Activated naive CD8-positive, alpha-beta T cell treated with anti-CD3 and anti-CD28 coated beads, Interleukin-2, amount 50 U/mL, for 24 hours (primary cell): ENCODE results near the gene PDLIM1.

Source experiments
- ATAC-seq: fragments of 150-1000 bp; cut with Tn5 transposase; one replicate; pipeline ENCODE4 v1.10.0; 2021
- DNase-seq: peaks from one replicate; pipeline ENCODE4 v3.0.0; 2021
- H3K27ac Mint-ChIP-seq: one replicate; pipeline ENCODE4 v1.8.0; 2021; ENCODE audit warnings: mild to moderate bottlenecking, mixed read lengths
- H3K27me3 Mint-ChIP-seq: one replicate; pipeline ENCODE4 v1.8.0; 2021; ENCODE audit warnings: mixed read lengths
- H3K36me3 Mint-ChIP-seq: one replicate; pipeline ENCODE4 v1.8.0; 2021; ENCODE audit warnings: low read depth, mixed read lengths
- H3K4me1 Mint-ChIP-seq: one replicate; pipeline ENCODE4 v1.8.0; 2021; ENCODE audit warnings: mixed read lengths
- H3K4me3 Mint-ChIP-seq: one replicate; pipeline ENCODE4 v1.8.0; 2021; ENCODE audit warnings: mild to moderate bottlenecking, moderate library complexity, mixed read lengths
- H3K9me3 Mint-ChIP-seq: one replicate; pipeline ENCODE4 v1.8.0; 2021; ENCODE audit warnings: mixed read lengths

Gene PDLIM1

GRCh38 chr10:95273393-95274312 is 17.1 kb downstream of the PDLIM1 start:
- DNase-seq (no peak), ATAC-seq (no peak)
- Mint-ChIP-seq H3K27me3 (no peaks in the 10 kb centered on the region), H3K4me1 (peaks cover 1% of the 10 kb centered on the region), H3K27ac (no peak overlapping the region), H3K36me3 (no peaks in the 10 kb centered on the region), H3K9me3 (no peaks in the 10 kb centered on the region), H3K4me3 (no peak overlapping the region)

GRCh38 chr10:95268438-95268837 is 22.4 kb downstream of the PDLIM1 start:
- no peak for ATAC-seq
- no peak for DNase-seq
- H3K4me1 Mint-ChIP-seq, result peaks cover 6% of the 10 kb centered on the region
- H3K9me3 Mint-ChIP-seq, result no peaks in the 10 kb centered on the region
- H3K36me3 Mint-ChIP-seq, result no peaks in the 10 kb centered on the region
- H3K27ac Mint-ChIP-seq, result no peak overlapping the region
- H3K4me3 Mint-ChIP-seq, result no peak overlapping the region
- no peaks in the 10 kb centered on the region for H3K27me3 Mint-ChIP-seq

- H3K9me3 Mint-ChIP-seq, result no peaks in the 10 kb centered on the region
- peaks cover 6% of the 10 kb centered on the region for H3K4me1 Mint-ChIP-seq
- H3K36me3 Mint-ChIP-seq, result no peaks in the 10 kb centered on the region
- no peak overlapping the region for H3K4me3 Mint-ChIP-seq
- no peak overlapping the region for H3K27ac Mint-ChIP-seq
- DNase-seq (no peak), ATAC-seq (no peak)
- no peaks in the 10 kb centered on the region for H3K27me3 Mint-ChIP-seq
Measured at GRCh38 chr10:95267251-95267650, 23.6 kb downstream of the PDLIM1 start.

- ATAC-seq (peak; percentile 65), DNase-seq (no peak)
- Mint-ChIP-seq H3K27ac (peak overlapping the region; percentile 27), H3K4me3 (no peak overlapping the region), H3K36me3 (no peaks in the 10 kb centered on the region), H3K27me3 (no peaks in the 10 kb centered on the region), H3K9me3 (no peaks in the 10 kb centered on the region), H3K4me1 (peaks cover 6% of the 10 kb centered on the region)
Measured at GRCh38 chr10:95266674-95267095, 24.1 kb downstream of the PDLIM1 start.

- ATAC-seq (no peak), DNase-seq (no peak)
- no peaks in the 10 kb centered on the region for H3K27me3 Mint-ChIP-seq
- H3K4me1 Mint-ChIP-seq, result peaks cover 6% of the 10 kb centered on the region
- H3K4me3 Mint-ChIP-seq, result no peak overlapping the region
- no peaks in the 10 kb centered on the region for H3K36me3 Mint-ChIP-seq
- no peak overlapping the region for H3K27ac Mint-ChIP-seq
- H3K9me3 Mint-ChIP-seq, result no peaks in the 10 kb centered on the region
Measured at GRCh38 chr10:95265572-95265971, 25.2 kb downstream of the PDLIM1 start.

GRCh38 chr10:95264227-95265051 is 26.4 kb downstream of the PDLIM1 start:
- Mint-ChIP-seq H3K4me3 (no peak overlapping the region), H3K27me3 (no peaks in the 10 kb centered on the region), H3K36me3 (no peaks in the 10 kb centered on the region), H3K27ac (no peak overlapping the region), H3K9me3 (no peaks in the 10 kb centered on the region), H3K4me1 (peaks cover 6% of the 10 kb centered on the region)
- ATAC-seq (no peak), DNase-seq (no peak)

- no peaks in the 10 kb centered on the region for H3K9me3 Mint-ChIP-seq
- ATAC-seq, result no peak
- no peak for DNase-seq
- H3K36me3 Mint-ChIP-seq, result no peaks in the 10 kb centered on the region
- H3K27ac Mint-ChIP-seq, result no peak overlapping the region
- H3K27me3 Mint-ChIP-seq, result no peaks in the 10 kb centered on the region
- no peak overlapping the region for H3K4me3 Mint-ChIP-seq
- H3K4me1 Mint-ChIP-seq, result peaks cover 6% of the 10 kb centered on the region
Measured at GRCh38 chr10:95263864-95264226, 27.0 kb downstream of the PDLIM1 start.

- H3K27me3 Mint-ChIP-seq, result peaks cover under 1% of the 10 kb centered on the region
- H3K27ac Mint-ChIP-seq, result no peak overlapping the region
- H3K4me3 Mint-ChIP-seq, result no peak overlapping the region
- no peak for ATAC-seq
- no peak for DNase-seq
- H3K36me3 Mint-ChIP-seq, result no peaks in the 10 kb centered on the region
- peaks cover 1% of the 10 kb centered on the region for H3K9me3 Mint-ChIP-seq
- H3K4me1 Mint-ChIP-seq, result peaks cover 6% of the 10 kb centered on the region
Measured at GRCh38 chr10:95262763-95263518, 27.9 kb downstream of the PDLIM1 start.

- DNase-seq (no peak), ATAC-seq (no peak)
- Mint-ChIP-seq H3K27me3 (peaks cover 2% of the 10 kb centered on the region), H3K4me3 (no peak overlapping the region), H3K9me3 (peaks cover 4% of the 10 kb centered on the region), H3K4me1 (peaks cover 6% of the 10 kb centered on the region), H3K27ac (no peak overlapping the region), H3K36me3 (peaks cover 3% of the 10 kb centered on the region)
Measured at GRCh38 chr10:95261926-95262325, 28.9 kb downstream of the PDLIM1 start.

- ATAC-seq, result no peak
- peaks cover 8% of the 10 kb centered on the region for H3K9me3 Mint-ChIP-seq
- H3K4me3 Mint-ChIP-seq, result no peak overlapping the region
Measured at GRCh38 chr10:95260909-95261552, 29.8 kb downstream of the PDLIM1 start.

GRCh38 chr10:95260397-95260881 is 30.4 kb downstream of the PDLIM1 start:
- Mint-ChIP-seq H3K4me1 (no peaks in the 10 kb centered on the region), H3K27me3 (peaks cover 2% of the 10 kb centered on the region), H3K27ac (no peak overlapping the region), H3K4me3 (no peak overlapping the region), H3K36me3 (peaks cover 3% of the 10 kb centered on the region), H3K9me3 (peaks cover 13% of the 10 kb centered on the region)
- DNase-seq (no peak), ATAC-seq (no peak)

More at GRCh38 chr10:95260909-95261552, 29.8 kb downstream of the PDLIM1 start:
- Mint-ChIP-seq H3K27ac (no peak overlapping the region), H3K4me1 (no peaks in the 10 kb centered on the region), H3K36me3 (peaks cover 3% of the 10 kb centered on the region), H3K27me3 (peaks cover 2% of the 10 kb centered on the region)
- DNase-seq, result no peak

- Mint-ChIP-seq H3K27me3 (peaks cover 2% of the 10 kb centered on the region), H3K4me1 (no peaks in the 10 kb centered on the region), H3K4me3 (no peak overlapping the region), H3K27ac (no peak overlapping the region), H3K9me3 (peaks cover 13% of the 10 kb centered on the region), H3K36me3 (peaks cover 3% of the 10 kb centered on the region)
- DNase-seq (no peak), ATAC-seq (no peak)
Measured at GRCh38 chr10:95257849-95258248, 33.0 kb downstream of the PDLIM1 start.

GRCh38 chr10:95256268-95256667 is 34.5 kb downstream of the PDLIM1 start:
- peaks cover 13% of the 10 kb centered on the region for H3K9me3 Mint-ChIP-seq

GRCh38 chr10:95254629-95255028 is 36.2 kb downstream of the PDLIM1 start:
- Mint-ChIP-seq H3K4me3 (no peak overlapping the region), H3K4me1 (no peaks in the 10 kb centered on the region), H3K27me3 (peaks cover 12% of the 10 kb centered on the region), H3K9me3 (peaks cover 13% of the 10 kb centered on the region), H3K36me3 (peaks cover 3% of the 10 kb centered on the region), H3K27ac (no peak overlapping the region)
- no peak for ATAC-seq
- no peak for DNase-seq

More at GRCh38 chr10:95256268-95256667, 34.5 kb downstream of the PDLIM1 start:
- Mint-ChIP-seq H3K4me3 (no peak overlapping the region), H3K27ac (no peak overlapping the region), H3K4me1 (no peaks in the 10 kb centered on the region), H3K36me3 (peaks cover 3% of the 10 kb centered on the region), H3K27me3 (peaks cover 8% of the 10 kb centered on the region)
- ATAC-seq (no peak), DNase-seq (no peak)
